Embryonic facial prominence (tissue), 1 donor: ENCODE measurements around the gene TBL1X.
"Not testable (repeated sequence)": the region's sequence is repeated elsewhere in the genome, so short reads cannot be mapped to it uniquely, and the experiment has no call there.

Experiments
- DNase-seq: peaks from one replicate; pipeline ENCODE4 v3.0.0-alpha.2; 2016; ENCODE audit errors: extremely low spot score

Gene TBL1X

GRCh38 chrX:9459186-9459748 is 5.6 kb upstream of the TBL1X start:
- DNase-seq = no peak

- DNase-seq = no peak
These were observed 3.8 kb upstream of the TBL1X start for GRCh38 chrX:9461087-9461486.

GRCh38 chrX:9462456-9462855 is 2.4 kb upstream of the TBL1X start:
- no peak for DNase-seq

GRCh38 chrX:9465380-9466123 is 694 bp downstream of the TBL1X start:
- no peak for DNase-seq

- no peak for DNase-seq
These were observed 1.3 kb downstream of the TBL1X start for GRCh38 chrX:9466124-9466495.

GRCh38 chrX:9466736-9467135 is 1.9 kb downstream of the TBL1X start:
- no peak for DNase-seq

GRCh38 chrX:9467146-9467545 is 2.3 kb downstream of the TBL1X start:
- no peak for DNase-seq

- DNase-seq = no peak
These were observed 2.9 kb downstream of the TBL1X start for GRCh38 chrX:9467751-9468150.

GRCh38 chrX:9471571-9471985 is 6.7 kb downstream of the TBL1X start:
- no peak for DNase-seq

GRCh38 chrX:9473708-9474107 is 8.8 kb downstream of the TBL1X start:
- no peak for DNase-seq

GRCh38 chrX:9475417-9475816 is 10.6 kb downstream of the TBL1X start:
- not testable (repeated sequence) for DNase-seq

- DNase-seq = no peak
These were observed 11.1 kb downstream of the TBL1X start for GRCh38 chrX:9475984-9476383.

- no peak for DNase-seq
These were observed 12.1 kb downstream of the TBL1X start for GRCh38 chrX:9476810-9477575.

GRCh38 chrX:9482408-9482807 is 17.6 kb downstream of the TBL1X start:
- no peak for DNase-seq

- DNase-seq = no peak
These were observed 18.0 kb downstream of the TBL1X start for GRCh38 chrX:9482837-9483236.

- DNase-seq = no peak
These were observed 18.5 kb downstream of the TBL1X start for GRCh38 chrX:9483376-9483775.

- no peak for DNase-seq
These were observed 22.0 kb downstream of the TBL1X start for GRCh38 chrX:9486786-9487387.

GRCh38 chrX:9488586-9488985 is 23.7 kb downstream of the TBL1X start:
- no peak for DNase-seq

- DNase-seq = no peak
These were observed 24.4 kb downstream of the TBL1X start for GRCh38 chrX:9489234-9489633.

GRCh38 chrX:9492901-9493300 is 28.0 kb downstream of the TBL1X start:
- no peak for DNase-seq

GRCh38 chrX:9493936-9494335 is 29.1 kb downstream of the TBL1X start:
- no peak for DNase-seq

- DNase-seq = no peak
These were observed 29.9 kb downstream of the TBL1X start for GRCh38 chrX:9494771-9495170.

GRCh38 chrX:9495496-9495895 is 30.6 kb downstream of the TBL1X start:
- DNase-seq = no peak
